HG03196 (cell line): ENCODE results near the gene DGKB.

Source experiments
- ATAC-seq: cut with Tn5 transposase; IDR thresholded peaks from one replicate; pipeline ENCODE4 v1.9.1; 2021; ENCODE audit not compliant: unreplicated experiment

The DGKB gene

GRCh38 chr7:14825912-14826311 lies 76.6 kb downstream of the DGKB start:
- ATAC-seq: no peak

- no peak for ATAC-seq
These were observed 80.1 kb downstream of the DGKB start for GRCh38 chr7:14822481-14822854.

GRCh38 chr7:14821757-14822480 lies 80.6 kb downstream of the DGKB start:
- no peak for ATAC-seq

- ATAC-seq: no peak
These were observed 83.7 kb downstream of the DGKB start for GRCh38 chr7:14818871-14819270.

GRCh38 chr7:14817829-14818614 lies 84.5 kb downstream of the DGKB start:
- ATAC-seq: no peak

GRCh38 chr7:14807507-14807906 lies 95.0 kb downstream of the DGKB start:
- no peak for ATAC-seq

- no peak for ATAC-seq
These were observed 95.7 kb downstream of the DGKB start for GRCh38 chr7:14806891-14807290.

GRCh38 chr7:14805105-14805719 lies 97.3 kb downstream of the DGKB start:
- ATAC-seq: no peak

- ATAC-seq: no peak
These were observed 101.9 kb downstream of the DGKB start for GRCh38 chr7:14800664-14801063.

- ATAC-seq: no peak
These were observed 109.4 kb downstream of the DGKB start for GRCh38 chr7:14793151-14793550.

GRCh38 chr7:14787551-14787950 lies 115.0 kb downstream of the DGKB start:
- no peak for ATAC-seq

GRCh38 chr7:14786314-14786895 lies 116.1 kb downstream of the DGKB start:
- no peak for ATAC-seq

GRCh38 chr7:14777806-14778205 lies 124.7 kb downstream of the DGKB start:
- ATAC-seq: no peak

GRCh38 chr7:14776266-14776665 lies 126.3 kb downstream of the DGKB start:
- ATAC-seq: no peak

GRCh38 chr7:14773729-14774271 lies 128.8 kb downstream of the DGKB start:
- ATAC-seq: no peak

GRCh38 chr7:14770614-14771013 lies 131.9 kb downstream of the DGKB start:
- ATAC-seq: no peak

GRCh38 chr7:14769261-14769660 lies 133.3 kb downstream of the DGKB start:
- ATAC-seq: no peak

GRCh38 chr7:14767716-14768425 lies 134.7 kb downstream of the DGKB start:
- no peak for ATAC-seq

GRCh38 chr7:14766747-14767146 lies 135.8 kb downstream of the DGKB start:
- ATAC-seq: no peak

GRCh38 chr7:14765731-14766130 lies 136.8 kb downstream of the DGKB start:
- ATAC-seq: no peak

GRCh38 chr7:14762561-14762960 lies 140.0 kb downstream of the DGKB start:
- no peak for ATAC-seq
